HL-60 (cell line): ENCODE data around the gene GABBR1.

Experiments used
- DNase-seq, 2 experiments: peaks; one replicate each; pipeline ENCODE4 v3.0.0-alpha.2; 2010 to 2020; ENCODE audit warnings: low read depth in 1 of 2, low spot score in 1 of 2
- H3K27ac ChIP-seq: fragments of 250-450 bp; sonication (Bioruptor Pico); replicated peaks from 2 replicates; pipeline ENCODE4 v1.5.1; 2020; ENCODE audit warnings: mild to moderate bottlenecking, moderate library complexity
- H3K27me3 ChIP-seq: fragments of 250-450 bp; sonication (Bioruptor Pico); 2 replicates; pipeline ENCODE4 v1.5.1; 2021; ENCODE audit warnings: mild to moderate bottlenecking, moderate library complexity; ENCODE audit not compliant: insufficient read depth, poor library complexity, severe bottlenecking
- H3K4me3 ChIP-seq: replicated peaks from 2 replicates; pipeline ENCODE4 v1.5.1; 2011; ENCODE audit warnings: mild to moderate bottlenecking, control low read depth, low read length; ENCODE audit not compliant: insufficient read depth
- GABPA ChIP-seq: IDR thresholded peaks from 2 replicates; pipeline ENCODE4 v1.6.1; 2012; ENCODE audit warnings: low read depth
- POLR2AphosphoS5 ChIP-seq: IDR thresholded peaks from 2 replicates; pipeline ENCODE4 v1.6.1; 2012; ENCODE audit warnings: low read depth
- SPI1 ChIP-seq: IDR thresholded peaks from 2 replicates; pipeline ENCODE4 v1.6.1; 2012; ENCODE audit warnings: low read depth, mild to moderate bottlenecking, borderline replicate concordance
- TF ChIP-seq, protein P1 (sequence below): IDR thresholded peaks from one replicate; pipeline ENCODE4 v1.5.1; 2011; ENCODE audit warnings: low read length, control low read depth, inconsistent platforms; ENCODE audit not compliant: insufficient read depth
- TF ChIP-seq, protein P2 (sequence below): IDR thresholded peaks from 2 replicates; pipeline ENCODE4 v1.6.1; 2012; ENCODE audit warnings: low read depth; ENCODE audit not compliant: insufficient replicate concordance

Gene GABBR1

DNA sequence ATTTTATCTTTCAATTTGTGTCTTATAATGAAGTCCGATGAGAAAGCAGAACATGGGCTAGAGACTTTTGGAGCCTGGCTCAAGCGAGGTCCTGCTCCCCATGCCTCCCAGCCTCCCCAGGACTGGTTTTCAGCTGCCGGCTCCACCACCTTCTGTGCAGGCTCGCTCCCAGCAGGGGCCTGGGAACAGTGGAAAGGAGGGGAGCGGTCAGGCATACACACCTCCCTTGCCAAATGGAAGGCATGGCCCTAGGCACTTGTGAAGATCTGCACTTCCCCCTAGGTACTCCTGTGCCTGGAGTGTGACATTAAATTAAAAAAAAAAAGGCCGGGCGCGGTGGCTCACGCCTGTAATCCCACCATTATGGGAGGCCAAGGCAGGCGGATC lies 19.2 kb upstream of the GABBR1 start:
- H3K27me3 ChIP-seq = no peaks in the 10 kb centered on the region
- no peak overlapping the region for H3K4me3 ChIP-seq
- no peak overlapping the region for H3K27ac ChIP-seq
- DNase-seq = no peak
- TF ChIP-seq POLR2AphosphoS5 (no peak), GABPA (no peak), SPI1 (no peak)
- TF ChIP-seq, protein P1, sequence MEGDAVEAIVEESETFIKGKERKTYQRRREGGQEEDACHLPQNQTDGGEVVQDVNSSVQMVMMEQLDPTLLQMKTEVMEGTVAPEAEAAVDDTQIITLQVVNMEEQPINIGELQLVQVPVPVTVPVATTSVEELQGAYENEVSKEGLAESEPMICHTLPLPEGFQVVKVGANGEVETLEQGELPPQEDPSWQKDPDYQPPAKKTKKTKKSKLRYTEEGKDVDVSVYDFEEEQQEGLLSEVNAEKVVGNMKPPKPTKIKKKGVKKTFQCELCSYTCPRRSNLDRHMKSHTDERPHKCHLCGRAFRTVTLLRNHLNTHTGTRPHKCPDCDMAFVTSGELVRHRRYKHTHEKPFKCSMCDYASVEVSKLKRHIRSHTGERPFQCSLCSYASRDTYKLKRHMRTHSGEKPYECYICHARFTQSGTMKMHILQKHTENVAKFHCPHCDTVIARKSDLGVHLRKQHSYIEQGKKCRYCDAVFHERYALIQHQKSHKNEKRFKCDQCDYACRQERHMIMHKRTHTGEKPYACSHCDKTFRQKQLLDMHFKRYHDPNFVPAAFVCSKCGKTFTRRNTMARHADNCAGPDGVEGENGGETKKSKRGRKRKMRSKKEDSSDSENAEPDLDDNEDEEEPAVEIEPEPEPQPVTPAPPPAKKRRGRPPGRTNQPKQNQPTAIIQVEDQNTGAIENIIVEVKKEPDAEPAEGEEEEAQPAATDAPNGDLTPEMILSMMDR = no peak
- TF ChIP-seq, protein P2, sequence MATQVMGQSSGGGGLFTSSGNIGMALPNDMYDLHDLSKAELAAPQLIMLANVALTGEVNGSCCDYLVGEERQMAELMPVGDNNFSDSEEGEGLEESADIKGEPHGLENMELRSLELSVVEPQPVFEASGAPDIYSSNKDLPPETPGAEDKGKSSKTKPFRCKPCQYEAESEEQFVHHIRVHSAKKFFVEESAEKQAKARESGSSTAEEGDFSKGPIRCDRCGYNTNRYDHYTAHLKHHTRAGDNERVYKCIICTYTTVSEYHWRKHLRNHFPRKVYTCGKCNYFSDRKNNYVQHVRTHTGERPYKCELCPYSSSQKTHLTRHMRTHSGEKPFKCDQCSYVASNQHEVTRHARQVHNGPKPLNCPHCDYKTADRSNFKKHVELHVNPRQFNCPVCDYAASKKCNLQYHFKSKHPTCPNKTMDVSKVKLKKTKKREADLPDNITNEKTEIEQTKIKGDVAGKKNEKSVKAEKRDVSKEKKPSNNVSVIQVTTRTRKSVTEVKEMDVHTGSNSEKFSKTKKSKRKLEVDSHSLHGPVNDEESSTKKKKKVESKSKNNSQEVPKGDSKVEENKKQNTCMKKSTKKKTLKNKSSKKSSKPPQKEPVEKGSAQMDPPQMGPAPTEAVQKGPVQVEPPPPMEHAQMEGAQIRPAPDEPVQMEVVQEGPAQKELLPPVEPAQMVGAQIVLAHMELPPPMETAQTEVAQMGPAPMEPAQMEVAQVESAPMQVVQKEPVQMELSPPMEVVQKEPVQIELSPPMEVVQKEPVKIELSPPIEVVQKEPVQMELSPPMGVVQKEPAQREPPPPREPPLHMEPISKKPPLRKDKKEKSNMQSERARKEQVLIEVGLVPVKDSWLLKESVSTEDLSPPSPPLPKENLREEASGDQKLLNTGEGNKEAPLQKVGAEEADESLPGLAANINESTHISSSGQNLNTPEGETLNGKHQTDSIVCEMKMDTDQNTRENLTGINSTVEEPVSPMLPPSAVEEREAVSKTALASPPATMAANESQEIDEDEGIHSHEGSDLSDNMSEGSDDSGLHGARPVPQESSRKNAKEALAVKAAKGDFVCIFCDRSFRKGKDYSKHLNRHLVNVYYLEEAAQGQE = no peak

DNA sequence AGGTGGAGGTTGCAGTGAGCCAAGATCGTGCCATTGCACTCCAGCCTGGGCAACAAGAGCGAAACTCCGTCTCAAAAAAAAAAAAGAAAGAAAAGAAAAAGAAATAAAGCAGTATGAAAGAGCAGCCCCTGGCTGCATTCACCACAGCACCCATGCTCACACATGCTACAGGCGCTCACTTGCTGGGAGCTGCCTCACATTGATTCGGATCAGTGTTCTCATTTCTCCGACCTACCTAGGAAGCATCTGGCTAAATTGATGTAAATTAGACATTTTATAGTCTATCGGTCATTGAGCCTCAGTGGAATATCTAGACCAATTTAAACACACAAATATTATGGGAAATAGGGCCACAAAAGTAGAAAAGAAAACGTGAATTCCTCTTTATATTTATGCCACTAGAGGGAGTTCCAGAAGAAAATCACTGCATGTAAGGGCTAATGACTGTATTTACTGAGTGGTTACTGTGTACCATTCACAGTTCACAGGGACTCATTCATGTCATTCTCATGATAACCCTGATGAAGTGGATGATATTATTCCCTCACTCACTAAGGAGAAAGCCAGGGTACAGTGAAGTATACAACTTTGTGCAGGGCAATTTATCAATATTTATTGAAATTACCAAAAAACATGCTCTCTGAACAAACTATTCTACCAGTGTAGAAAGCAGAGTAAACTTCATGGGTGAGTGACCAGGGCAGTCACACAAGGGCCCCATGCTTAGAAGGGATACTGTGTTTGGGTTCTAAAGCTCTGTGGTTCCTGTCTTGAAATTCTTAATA lies 18.6 kb upstream of the GABBR1 start:
- Histone ChIP-seq H3K4me3 (no peak overlapping the region), H3K27me3 (no peaks in the 10 kb centered on the region), H3K27ac (no peak overlapping the region)
- no peak for DNase-seq
- no peak for TF ChIP-seq POLR2AphosphoS5
- TF ChIP-seq, protein P1 = peak; percentile 34
- TF ChIP-seq, protein P2 = no peak

DNA sequence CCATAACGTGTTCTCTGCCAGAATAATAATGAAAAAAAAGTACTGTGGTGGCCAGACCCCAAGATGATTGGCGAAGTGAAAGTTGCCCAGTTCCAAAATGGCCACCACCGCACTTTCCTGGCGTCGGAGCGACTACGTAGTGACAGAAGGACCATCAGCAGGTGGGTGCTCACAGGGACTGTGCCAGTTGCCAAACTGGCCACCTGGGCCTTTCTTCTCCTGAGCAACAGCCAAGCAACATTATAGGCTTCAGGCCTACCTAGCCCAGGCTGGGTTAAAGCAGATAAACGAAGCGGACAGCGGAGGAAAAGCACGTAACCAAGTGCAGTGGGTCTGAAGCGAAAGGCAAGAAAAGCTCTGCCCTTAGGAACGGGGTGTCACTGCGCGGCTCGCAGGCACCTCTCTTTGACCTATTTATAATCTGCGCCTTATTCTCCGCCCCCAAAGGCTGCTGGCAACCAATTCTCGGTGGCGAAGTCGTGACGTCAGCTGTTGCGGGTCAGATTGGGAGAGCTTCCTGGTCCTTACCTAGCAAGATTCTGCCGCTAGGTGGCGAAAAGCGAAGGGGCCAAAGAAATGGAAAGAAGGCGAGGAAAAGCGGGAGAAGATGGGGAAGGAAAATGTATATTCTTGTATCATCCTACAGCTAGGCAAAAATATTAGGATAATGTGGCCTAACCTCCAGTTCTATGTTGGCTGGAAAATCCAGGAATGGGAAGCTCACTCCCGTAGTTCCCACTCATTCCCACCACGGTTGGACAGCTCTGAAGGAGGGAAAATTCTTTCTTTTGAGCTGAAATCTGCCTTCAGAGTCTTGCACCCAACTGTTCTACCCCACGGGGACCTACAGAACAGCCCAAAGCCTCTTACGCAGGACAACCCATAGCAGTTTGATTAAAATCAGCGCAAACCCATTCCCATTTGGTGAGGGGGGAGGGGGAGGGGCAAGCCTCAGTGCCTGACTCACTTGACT lies 17.0 kb upstream of the GABBR1 start:
- TF ChIP-seq SPI1 = no peak
- TF ChIP-seq, protein P1 = peak; percentile 79
- Histone ChIP-seq H3K27ac (peak overlapping the region; percentile 34; the same call in 1 of the 2 replicates), H3K27me3 (no peaks in the 10 kb centered on the region), H3K4me3 (peak overlapping the region; percentile 35)
- DNase-seq = peak; percentile 67 to 97
